GM13977 (cell line): Measurements from ENCODE around the gene USP13.

Source experiments
- DNase-seq: peaks from one replicate; pipeline ENCODE4 v3.0.0; 2012; ENCODE audit warnings: low spot score
- in situ Hi-C: fragments of 300-500 bp; cut with MboI; formaldehyde crosslinking; loops from one replicate; pipeline ENCODE4 v1.12.0; 2022; ENCODE audit warnings: low sequenced_read_pairs, low pct_unique_long_range_greater_than_20kb, mixed read lengths, inconsistent platforms; ENCODE audit not compliant: unreplicated experiment
- TF ChIP-seq, protein P1 (sequence below): IDR thresholded peaks from 2 replicates; pipeline ENCODE4 v1.5.1; 2012; ENCODE audit warnings: mild to moderate bottlenecking, control low read depth; ENCODE audit not compliant: insufficient read depth; ENCODE audit errors: extremely low read depth, missing control alignments

USP13 gene

DNA sequence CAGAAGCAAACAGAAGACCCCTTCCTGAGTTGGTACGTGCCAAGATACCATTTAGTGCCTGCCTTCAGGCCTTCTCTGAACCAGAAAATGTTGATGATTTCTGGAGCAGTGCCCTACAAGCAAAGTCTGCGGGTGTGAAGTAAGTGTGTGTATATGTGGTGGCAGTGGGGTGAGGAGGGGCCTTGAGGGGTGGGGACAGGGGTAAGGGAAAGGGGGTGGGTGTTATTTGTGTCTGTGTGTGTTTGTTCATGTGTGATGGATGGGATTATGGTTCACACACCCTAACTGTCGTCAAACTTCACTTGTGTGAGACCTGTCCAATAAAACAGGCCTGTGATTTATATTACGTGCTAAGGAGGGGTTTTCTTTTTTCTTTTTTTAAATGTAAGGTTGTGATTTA is 92.2 kb downstream of the USP13 start:
- DNase-seq: no peak
- TF ChIP-seq, protein P1, sequence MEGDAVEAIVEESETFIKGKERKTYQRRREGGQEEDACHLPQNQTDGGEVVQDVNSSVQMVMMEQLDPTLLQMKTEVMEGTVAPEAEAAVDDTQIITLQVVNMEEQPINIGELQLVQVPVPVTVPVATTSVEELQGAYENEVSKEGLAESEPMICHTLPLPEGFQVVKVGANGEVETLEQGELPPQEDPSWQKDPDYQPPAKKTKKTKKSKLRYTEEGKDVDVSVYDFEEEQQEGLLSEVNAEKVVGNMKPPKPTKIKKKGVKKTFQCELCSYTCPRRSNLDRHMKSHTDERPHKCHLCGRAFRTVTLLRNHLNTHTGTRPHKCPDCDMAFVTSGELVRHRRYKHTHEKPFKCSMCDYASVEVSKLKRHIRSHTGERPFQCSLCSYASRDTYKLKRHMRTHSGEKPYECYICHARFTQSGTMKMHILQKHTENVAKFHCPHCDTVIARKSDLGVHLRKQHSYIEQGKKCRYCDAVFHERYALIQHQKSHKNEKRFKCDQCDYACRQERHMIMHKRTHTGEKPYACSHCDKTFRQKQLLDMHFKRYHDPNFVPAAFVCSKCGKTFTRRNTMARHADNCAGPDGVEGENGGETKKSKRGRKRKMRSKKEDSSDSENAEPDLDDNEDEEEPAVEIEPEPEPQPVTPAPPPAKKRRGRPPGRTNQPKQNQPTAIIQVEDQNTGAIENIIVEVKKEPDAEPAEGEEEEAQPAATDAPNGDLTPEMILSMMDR: no peak
- in situ Hi-C loops: no loop called here

- DNase-seq: no peak
- TF ChIP-seq, protein P1: no peak
- in situ Hi-C loops: no loop called here
Measured at GRCh38 chr3:179745716-179746115, 92.9 kb downstream of the USP13 start.

- TF ChIP-seq, protein P1: peak; percentile 64
- in situ Hi-C loops: no loop called here
- no peak for DNase-seq
Measured at GRCh38 chr3:179750720-179751328, 98.0 kb downstream of the USP13 start.

- in situ Hi-C loops: no loop called here
- no peak for DNase-seq
- TF ChIP-seq, protein P1: no peak
Measured at GRCh38 chr3:179760944-179761343, 108.1 kb downstream of the USP13 start.

- in situ Hi-C loops: no loop called here
- TF ChIP-seq, protein P1: no peak
- DNase-seq: no peak
Measured at GRCh38 chr3:179765396-179765795, 112.6 kb downstream of the USP13 start.

DNA sequence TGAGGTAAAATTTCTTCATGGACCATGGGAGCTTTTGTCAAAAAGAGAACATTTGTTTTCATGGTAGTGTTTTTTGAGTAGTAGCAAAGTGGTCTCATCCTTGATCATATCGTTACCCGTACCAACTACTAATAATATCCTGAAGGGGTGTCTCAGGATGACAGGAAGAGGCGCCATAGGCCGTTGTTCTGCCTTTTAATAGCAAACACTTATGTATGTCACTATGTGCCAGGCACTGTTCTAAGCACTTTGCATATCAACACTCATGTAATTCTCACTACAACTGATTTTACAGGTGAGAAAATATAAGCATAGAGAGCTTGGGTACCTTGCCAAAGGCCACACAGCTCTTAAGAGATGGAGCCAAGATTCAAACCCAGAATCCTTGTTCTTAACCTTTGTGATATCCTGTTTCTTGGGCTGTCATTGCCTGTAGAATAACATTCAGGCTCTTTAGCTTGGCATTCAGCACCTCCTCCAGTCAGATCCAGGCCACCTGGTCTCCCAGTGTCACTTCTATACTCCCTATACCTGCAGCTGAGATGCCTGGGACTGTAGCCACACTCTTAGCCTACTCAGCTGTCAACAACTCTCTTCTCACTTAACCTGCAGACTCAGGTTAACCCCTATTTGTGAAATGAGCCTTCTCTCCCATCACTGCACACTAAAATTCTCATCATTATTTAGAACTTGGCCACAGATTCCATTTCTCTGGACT is 113.7 kb downstream of the USP13 start:
- DNase-seq: no peak
- in situ Hi-C loops: no loop called here
- TF ChIP-seq, protein P1: no peak
